GM18505 (cell line): ENCODE measurements around the gene SPATA2.

ENCODE experiments used
- ATAC-seq: cut with Tn5 transposase; IDR thresholded peaks from one replicate; pipeline ENCODE4 v1.9.1; 2021; ENCODE audit not compliant: unreplicated experiment
- POLR2A ChIP-seq: IDR thresholded peaks from 4 replicates; pipeline ENCODE4 v1.6.1; 2011; ENCODE audit warnings: borderline replicate concordance; ENCODE audit not compliant: insufficient read depth, insufficient read length; ENCODE audit errors: extremely low read depth

The SPATA2 gene

DNA sequence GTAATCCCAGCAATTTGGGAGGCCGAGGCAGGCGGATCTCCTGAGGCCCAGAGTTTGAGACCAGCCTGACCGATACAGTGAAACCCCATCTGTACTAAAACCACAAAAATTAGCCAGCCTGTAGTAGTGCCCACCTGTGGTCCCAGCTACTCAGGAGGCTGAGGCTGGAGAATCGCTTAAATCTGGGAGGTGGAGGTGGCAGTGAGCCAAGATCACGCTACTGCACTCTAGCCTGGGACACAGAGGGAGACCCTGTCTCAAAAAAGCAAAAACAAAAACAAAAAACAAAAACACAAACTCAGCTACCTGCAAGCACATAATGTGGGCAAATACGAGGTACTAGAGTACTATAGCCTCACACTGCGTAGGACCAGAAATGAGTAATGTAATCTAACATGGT is 3.7 kb upstream of the SPATA2 start:
- no peak for TF ChIP-seq POLR2A
- no peak for ATAC-seq

DNA sequence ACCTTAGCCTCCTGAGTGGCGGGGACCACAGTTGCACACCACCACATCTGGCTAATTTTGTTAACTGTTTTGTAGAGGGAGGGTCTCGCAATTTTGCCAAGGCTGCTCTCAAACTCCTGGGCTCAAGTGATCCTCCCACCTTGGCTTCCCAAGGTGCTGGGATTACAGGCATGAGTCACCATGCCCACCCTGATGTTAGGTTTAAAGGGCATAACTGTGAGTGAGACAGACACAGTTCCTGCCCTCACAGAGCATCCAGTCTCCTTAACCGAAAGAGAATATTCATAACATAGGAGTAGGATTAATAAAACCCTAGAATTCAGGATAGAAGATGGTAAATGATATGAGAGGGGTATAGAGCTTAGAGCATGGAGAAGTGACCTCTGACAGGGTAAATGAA is 3.1 kb upstream of the SPATA2 start:
- ATAC-seq = no peak
- no peak for TF ChIP-seq POLR2A

DNA sequence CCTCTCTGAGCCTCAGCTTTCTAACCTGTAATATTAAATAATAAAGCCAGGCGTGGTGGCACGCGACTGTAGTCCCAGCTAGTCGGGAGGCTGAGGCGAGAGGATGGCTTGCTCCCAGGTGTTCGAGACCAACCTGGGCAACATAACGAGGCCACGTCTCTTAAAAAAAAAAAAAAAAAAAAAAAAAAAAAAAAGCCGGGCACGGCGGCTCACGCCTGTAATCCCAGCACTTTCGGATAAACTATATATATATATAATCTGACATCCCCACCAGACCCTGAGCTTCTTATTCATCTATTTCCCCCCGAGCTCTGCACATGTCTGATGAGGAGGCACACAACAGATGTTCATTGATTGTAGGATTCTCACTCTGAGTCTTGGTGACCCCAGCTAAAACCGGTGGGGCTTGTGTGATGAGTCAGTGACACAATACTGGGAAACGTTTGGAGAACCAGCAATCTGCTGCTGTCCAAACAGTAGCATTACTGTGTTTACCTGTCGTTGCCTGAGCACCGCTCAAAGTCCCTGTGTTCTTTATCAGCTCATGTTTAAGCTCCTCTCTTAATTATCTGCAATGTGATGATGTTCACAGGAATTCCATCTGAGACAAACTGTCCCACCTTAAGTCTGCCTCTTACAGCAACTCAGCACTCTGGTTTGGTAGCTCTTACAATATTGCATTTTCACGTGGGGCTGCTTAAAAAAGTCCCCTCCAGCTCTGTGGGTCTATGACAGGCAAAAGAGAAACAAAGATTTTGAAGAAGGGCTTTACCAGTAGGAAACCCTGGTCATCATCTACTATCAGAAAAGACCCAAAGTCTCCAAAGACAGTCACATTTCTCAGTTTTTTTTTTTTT is 1.0 kb upstream of the SPATA2 start:
- no peak for TF ChIP-seq POLR2A
- no peak for ATAC-seq

DNA sequence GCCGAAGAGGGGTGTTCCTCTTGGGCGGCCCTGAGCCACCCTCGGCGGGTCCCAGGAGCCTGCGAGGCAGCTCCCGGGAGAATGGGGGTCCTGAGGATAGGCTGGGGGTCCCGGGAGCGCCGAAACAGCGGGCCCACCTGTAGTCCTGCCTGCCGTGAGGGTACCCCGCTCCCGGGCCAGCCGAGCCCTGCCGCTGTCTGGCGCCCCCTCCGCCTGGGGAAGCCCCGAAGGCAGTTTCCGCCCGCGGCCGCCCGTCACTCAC is 280 bp downstream of the SPATA2 start:
- ATAC-seq = peak; percentile 16
- no peak for TF ChIP-seq POLR2A

DNA sequence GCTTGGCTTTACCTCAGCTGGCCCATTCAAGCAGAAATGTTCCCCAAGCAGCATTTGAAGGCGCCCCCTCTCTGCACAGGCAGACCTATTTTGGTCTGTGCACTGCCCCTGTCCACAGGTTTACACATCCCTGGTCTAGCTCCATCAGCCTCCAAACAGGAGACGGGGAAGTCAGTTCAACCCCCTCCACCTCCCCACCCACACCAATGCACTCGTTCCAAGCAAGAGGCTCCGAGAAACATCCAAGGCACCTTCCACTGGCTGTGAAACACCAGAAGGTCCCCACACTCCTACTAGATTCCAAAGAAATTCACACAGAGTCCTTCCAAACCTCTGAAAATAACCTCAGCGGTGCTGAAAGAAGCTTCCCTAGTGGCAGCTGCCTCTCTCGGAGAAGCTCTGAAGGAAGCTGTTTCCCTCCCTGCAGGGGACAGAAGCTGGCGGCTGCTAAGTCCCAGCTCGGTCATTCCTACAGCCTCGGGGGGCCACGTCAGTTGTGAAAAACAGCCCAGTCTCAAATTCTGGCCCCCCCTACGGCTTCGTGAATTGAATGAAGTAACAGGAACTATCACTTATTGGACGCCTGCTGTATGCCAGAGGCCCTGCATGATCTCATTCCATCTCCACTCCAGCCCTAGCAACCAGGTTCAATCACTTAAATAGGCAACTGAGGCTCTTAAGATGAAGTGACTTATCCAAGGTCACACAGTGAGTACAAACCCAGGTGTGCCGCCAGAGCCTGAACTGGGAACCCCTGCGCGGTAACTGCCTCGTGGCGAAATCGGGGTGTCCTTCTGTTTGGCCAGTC is 815 bp downstream of the SPATA2 start:
- no peak for ATAC-seq
- no peak for TF ChIP-seq POLR2A

DNA sequence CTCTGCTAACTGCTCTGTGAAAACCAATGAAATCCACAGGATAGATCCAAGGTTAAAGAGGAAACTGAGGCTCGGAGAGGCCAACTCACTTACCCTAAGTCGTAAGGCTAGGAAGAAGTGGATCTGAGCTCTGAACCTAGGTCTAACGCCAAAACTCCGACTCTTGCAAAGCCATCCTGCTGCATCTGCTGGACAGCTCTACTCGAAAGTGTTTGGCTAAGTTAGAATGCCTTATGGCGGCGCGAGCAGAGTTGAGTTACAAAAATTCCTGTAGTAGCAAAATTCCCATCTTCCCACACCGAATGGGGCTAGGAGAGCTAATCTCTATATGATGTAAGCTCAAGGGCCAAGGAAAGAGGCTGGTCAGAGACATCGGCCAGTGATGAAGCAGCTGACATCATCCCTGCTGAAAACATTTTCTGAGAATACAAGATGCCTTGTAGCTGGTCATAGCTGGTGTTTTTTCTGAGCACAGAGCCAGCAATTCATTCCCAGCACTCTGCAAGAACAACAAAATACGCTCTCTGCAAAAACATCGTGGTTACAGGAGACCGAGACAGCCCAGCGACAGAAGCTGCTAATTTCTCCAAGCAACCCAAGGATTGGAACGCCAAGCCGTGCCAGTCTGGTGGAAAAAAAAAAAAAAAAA is 1.8 kb downstream of the SPATA2 start:
- TF ChIP-seq POLR2A = no peak
- no peak for ATAC-seq

DNA sequence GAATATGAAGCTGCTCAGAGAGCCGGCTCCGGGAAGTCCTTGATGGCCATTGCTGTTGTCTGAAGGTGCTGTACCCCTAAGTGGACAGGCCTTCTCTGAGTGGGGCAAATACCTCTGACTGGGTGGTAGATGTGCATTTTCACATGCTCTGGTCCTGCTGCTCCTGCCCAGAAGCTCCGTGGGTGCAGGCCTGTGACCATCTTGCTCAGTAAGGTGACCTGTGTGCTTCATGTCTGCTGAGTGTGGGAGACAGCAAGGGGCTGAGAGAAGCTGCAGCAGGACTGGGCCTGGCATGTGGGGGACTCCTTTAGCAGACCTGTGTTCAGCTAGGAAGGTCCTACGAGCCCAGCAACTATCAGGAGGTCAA is 5.0 kb downstream of the SPATA2 start:
- no peak for TF ChIP-seq POLR2A
- ATAC-seq = no peak

DNA sequence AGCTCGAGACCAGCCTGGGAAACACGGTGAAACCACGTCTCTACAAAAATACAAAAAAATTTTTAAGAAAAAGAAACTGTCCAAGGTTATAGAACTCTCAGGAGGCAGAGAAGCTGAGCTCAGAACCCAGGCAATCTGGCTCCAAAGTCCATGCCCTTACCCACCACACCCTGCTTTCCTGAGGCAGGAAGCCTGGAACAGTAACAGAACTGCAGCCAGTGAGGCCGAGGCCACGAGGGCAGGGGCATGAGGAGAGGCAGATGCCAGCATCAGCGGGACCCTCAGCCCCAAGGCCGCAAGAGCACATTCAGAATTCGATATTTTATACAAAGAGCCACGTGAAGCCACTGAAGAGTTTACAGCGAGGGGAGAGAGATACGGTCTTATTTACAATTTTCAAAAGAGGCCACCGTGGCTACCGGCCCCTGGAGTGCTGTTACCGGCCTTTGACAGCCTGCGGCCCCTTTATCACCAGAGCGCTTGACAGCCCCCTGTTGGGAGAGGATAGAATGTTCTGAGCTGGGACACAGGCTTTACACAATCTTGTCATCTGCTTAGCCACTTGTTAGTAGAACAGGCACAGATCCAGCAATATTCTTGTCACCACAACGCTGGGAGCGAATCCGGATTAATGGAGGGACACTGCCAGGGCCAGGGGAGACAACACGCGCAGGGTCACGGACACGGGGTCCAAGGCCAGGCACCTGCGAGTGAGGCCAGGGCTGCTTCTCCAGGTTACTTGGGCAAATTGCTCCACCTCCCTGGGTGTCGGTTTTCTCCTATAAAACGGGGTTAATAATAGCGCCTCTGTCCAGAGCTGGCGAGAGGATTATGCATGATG is 5.6 kb downstream of the SPATA2 start:
- ATAC-seq = no peak
- TF ChIP-seq POLR2A = no peak

DNA sequence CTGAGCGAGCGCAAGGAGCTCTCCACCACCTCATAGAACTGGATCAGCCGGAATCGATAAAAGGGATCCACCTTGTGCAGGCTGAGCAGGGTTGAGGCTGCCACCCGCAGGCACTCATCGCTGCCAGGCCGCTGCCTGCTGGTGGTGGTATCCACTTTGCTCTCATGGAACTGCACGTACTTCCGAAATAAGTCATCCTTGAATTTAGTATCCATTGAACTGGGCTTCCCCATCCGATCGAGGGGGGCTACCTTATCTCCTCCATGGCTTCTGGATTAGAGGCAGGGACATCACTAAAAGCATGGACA is 7.1 kb downstream of the SPATA2 start:
- no peak for ATAC-seq
- no peak for TF ChIP-seq POLR2A

DNA sequence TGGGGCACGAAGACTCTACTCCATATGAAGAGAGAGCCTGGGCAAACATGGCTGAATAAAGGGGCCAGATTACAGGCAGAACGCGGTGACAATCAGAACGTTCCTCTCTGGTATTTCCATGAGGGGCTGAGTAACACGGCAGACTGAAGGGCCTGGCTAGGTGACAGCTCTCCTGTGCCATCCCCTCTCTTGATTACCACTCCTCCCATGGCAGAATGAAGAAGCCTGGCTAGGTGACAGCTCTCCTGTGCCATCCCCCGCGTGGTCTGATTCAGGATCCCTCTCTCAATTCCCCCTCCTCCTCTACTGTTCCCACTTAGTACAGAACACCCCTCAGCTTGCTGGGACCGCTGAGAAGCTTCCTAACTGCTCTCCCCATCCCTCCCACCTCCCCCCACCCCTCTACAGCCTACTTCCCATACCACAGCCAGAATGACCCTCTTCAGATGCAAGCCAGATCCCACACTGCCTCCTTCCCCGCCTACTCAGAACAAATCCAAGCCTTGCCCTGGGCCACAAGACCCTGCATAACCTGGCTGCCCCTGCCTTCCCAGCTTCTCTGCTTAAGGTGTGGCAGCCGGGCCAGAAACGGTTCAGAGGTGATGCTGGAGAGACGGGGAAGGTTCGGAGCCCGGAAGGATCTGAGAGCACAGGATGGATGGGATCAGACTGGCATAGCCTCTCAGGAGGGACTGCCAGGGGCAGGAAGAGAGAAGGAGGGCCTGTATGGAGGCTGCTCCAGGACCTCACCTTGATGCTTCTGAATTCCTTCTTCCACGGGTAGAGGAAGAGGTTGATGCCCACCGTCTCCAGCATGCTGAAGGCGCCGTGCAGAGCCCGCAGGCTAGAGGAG is 7.7 kb downstream of the SPATA2 start:
- no peak for ATAC-seq
- TF ChIP-seq POLR2A = no peak

DNA sequence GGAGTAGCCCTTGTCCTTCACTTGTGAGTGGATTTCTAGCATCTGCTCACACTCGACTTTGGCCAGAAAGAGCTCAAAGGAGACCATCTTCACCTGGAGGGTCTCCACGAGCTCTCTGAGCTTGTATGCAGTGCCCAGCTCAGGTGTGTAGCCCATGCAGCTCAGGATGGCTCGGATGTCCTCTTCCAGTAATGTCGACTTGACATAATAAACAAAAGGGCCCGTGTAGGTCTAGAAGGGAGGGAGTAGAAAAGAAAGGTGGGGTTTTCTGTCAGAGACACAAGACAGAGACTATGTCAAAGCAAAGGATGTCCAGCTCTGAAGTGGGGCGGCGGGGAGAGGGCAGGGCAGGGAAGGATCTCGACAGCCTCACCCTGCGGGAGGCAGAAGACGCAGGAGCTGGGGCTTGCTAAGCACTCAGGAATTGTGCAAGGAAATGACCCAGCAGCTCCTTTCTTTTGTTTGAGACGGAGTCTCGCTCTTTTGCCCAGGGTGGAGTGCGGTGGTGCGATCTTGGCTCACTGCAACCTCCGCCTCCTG is 8.6 kb downstream of the SPATA2 start:
- no peak for ATAC-seq
- TF ChIP-seq POLR2A = no peak

DNA sequence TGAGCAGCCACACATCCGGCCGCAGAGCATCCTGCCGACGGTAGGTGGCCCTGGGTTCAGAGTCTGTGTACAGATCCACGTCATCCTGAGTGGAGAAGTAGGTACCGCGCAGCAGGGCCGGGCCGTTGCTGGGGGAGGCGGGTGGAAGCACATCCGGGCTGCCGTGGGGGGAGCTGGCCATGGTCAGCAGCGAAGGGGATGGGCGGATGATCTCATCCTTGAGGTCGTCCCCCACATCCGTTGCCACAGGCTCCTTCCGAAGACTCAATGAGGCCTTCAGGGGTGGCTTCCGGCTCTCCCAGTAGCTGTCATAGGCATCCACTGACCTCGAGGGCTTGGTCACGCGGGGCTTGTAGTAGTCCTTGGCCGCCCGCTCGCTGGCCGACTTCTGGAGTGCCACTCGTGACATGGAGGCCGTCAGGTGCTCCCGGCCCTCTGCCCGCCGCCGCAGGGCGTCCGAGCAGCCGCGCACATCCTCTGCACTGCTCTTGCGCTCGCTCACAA is 9.2 kb downstream of the SPATA2 start:
- no peak for ATAC-seq
- TF ChIP-seq POLR2A = no peak
